HG02852 (cell line): ENCODE data around the gene EXOC3.
"Not testable (repeated sequence)": the region's sequence is repeated elsewhere in the genome, so short reads cannot be mapped to it uniquely, and the experiment has no call there.

Experiments
- ATAC-seq: cut with Tn5 transposase; IDR thresholded peaks from one replicate; pipeline ENCODE4 v1.9.1; 2021; ENCODE audit warnings: mild to moderate bottlenecking, moderate library complexity; ENCODE audit not compliant: unreplicated experiment

The EXOC3 gene

DNA sequence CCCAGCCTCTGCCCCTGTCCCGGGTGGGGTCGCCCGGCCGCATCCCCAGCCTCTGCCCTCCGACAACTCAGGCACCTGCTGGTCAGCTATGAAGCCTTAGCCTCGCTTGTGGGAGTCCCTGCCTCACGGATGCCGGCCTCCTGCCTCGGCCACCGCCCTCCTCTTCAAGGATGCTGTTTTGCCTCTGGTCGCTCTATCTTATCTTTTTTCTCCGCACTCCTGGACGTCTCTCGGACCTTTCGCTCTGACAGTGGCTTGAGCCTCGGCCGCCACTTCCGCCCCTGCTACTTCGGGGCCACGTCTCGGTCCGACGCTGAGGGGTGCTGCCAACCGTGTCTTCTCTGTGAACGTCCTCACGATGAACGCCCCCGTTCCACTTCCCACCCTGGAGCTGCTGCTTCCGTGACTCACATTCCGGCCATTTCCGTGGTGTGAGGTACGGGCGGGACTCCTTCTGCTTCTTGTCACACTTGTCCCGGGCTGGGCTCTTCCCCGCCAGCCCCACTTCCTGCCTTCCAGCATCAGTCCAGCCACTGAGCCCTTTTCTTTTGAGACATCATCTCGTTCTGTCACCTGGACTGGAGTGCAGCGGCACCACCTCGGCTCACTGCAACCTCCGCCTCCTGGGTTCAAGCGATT is 55.0 kb downstream of the EXOC3 start:
- ATAC-seq: no peak

DNA sequence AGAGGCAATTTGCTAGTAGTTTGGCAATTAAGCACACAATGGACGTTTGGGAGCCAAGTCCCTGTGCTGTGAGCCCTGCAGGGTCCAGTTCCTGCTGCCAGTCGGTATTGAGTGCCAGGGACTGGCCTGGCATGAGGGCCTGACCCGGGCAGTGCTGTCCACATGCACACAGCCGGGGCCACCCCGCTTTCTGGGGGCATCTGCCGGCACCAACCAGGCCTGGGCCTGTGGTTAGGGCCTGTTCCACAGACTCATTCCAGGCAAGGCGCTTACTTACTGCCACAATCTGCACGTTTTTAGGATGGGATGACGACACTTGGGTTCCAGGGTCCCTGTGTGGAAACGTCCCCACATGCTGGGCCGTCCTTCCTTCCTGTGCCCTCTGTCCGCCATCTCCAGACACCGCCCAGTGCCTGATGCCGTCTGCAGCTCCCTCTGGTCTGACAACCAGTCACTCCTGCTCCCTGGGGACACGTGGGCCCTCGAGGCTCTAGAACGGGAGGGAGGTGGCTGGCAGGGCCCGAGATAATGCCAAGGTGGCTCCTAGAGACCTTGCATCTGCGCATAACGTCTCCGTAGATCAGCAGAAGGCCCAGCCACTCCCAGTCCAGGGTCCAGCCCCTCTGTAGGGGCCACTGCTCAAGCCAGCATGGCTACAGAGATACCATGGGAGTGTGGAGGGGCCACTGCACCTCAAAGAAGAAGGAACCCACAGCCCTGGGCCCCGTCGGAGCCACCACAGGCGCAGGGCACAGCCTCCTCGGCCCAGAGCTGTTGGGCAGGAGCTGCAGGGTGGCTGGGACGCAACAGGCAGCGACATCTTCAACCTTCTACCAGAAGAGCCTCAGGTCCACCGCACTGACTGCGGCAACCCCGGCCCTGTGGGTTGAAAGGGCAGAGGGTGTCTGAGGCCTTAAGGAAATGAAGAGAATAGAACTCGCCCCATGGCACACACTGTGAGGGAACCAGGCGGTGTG is 56.5 kb downstream of the EXOC3 start:
- no peak for ATAC-seq

DNA sequence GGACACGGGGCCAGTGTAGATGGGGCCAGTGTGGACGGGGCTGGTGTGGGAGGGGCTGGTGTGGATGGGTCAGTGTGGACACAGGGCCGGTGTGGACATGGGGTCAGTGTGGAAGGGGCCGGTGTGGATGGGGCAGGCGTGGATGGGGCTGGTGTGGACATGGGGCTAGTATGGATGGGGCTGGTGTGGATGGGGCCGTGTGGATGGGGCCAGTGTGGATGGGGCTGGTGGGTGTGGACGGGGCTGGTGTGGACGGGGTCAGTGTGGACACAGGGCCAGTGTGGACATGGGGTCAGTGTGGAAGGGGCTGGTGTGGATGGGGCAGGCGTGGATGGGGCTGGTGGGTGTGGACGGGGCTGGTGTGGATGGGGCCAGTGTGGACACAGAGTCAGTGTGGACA is 57.5 kb downstream of the EXOC3 start:
- no peak for ATAC-seq

DNA sequence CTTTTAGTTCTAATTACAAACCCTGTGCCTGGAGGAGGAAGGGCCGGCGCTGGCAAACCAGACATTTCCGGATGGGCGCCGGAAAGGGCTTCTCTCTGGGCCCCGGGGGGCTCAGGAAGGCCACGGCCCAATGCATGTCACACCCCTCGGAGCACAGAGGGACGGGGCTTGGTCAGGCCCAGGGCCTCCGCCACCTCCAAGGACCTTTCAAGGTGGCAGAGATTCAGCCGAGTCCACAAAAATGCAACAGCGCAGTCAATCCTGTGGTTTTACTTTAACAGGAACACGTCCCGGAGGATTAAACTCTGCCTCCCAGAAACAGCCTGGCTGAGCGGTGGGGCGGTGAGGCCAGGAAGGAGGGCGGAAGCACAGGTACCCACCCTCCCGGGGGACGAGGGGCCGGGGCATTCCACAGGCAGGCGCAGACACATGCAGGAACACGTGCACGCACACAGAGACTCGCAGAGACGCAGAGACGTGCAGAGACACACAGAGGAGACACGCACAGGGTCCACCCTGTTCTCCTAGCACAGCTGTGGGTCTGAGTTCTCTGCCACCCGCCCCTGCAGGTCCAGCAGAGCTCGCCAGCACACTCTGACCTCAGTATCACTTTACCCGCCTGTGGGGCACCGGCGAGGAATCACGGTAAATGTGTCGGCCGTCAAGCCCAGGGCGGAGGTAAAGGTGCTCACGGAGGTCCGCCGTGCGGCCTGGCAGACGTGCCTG is 58.3 kb downstream of the EXOC3 start:
- no peak for ATAC-seq

DNA sequence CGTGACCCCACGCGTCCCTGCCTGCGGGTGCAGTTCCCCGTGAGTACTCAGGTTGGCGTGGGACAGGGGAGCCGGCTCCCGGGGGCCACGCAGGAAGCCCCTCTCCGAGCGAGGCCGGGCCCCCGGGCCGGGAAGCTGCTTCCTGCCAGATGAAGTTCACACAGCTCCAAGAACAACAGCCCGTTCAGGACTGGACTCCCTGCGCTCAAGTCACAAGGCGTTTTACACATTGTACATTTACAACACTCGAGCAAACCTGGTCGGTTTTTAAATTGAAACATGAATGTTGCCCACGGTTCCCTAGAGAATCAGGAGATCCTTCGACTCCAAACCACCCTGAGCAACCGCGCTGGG is 58.8 kb downstream of the EXOC3 start:
- ATAC-seq: no peak

DNA sequence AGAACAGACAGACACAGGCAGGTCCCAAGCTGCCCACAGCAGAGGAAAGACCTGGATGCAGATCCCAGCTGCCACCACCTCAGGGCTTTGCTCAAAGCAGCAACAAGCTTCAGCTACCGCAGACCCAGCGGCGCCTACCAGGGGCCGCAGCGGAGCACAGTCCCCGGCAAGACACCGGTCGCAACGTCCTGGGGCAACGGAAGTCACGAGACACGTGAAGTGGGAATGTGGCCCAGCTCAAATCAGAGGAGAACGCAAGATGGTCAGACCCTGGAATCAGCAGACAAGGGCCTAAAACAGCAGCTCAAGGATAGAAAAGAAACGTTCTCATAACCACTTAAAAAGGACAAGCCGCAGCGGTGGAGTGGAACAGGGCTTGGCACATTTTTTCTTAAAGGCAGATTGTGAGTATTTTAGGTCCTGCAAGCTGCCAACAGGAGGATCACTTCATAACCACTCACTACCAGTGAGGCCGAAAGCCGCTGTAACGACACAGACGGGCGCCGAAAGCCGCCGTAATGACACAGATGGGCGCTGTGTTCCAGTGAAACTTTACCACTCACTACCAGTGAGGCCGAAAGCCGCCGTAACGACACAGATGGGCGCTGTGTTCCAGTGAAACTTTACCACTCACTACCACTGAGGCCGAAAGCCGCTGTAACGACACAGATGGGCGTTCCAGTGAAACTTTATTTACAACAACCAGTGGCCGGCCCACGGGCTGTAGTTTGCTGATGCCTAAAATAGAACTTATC is 59.5 kb downstream of the EXOC3 start:
- no peak for ATAC-seq

DNA sequence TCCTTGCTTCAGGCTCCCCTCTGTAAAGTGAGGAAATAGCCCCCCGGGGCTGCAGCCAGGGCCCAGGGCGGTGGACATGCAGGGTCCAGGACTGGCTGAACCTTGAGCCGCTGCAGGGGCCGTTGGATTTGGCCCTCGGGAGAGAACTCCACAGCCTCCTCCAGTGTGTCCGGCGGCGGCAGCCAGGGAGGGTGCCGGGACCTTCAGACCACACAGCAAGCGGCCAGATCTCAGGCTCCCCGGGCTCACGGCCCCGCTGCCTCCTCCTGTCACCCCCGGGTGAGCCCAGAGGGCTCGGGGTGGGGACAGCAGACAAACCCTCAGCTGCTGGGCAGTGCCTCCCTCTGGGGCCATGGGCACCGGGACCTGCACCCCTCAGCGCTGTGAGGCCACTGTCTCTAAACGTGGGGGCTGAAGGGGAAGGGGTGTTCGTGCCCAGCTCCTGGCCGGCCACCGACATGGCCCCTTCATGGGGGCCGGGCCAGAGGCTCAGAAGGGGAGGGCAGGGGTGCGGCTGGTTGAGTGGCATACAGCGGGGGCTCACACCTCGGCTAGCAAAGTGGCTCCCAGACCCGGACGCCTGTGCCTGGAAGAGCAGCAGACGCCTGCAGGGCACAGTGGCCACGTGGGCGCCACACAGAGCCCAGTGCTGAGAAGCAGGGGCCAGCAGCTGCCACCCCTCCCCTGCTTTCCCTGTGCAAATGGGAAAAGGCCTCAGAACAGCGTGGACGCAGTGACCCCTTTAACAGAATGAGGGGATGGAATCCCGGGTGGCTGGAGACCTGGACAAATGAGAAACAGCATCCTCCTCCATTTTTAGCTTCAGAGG is 61.6 kb downstream of the EXOC3 start:
- ATAC-seq: no peak

DNA sequence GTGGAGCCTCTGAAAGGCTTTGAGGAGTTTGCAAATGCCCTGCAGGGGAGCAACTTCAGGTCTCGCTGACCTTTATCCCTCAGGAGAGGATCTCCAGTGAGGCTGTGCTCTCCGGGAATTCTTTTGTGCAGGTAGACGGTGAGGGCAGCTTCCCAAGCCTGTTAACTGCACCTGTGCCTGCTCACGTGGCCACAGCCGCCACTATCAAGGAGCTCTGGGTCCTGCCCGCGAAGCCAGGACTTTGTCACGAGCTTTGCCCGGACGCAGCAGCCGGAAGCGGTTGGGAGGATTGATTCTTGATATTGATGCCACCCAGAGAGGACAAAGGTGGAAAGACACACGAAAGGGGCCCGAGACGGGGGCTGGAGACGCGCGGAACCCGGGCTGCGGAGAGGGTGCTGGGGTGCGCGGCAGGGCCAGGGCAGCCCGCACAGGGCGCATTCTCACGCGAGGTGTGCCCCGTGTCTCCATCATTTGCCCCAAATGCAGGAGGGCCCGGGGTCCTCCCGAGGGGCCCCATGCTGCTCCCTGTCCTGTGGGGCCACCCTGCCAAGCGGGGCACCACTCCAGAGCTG is 63.1 kb downstream of the EXOC3 start:
- no peak for ATAC-seq

DNA sequence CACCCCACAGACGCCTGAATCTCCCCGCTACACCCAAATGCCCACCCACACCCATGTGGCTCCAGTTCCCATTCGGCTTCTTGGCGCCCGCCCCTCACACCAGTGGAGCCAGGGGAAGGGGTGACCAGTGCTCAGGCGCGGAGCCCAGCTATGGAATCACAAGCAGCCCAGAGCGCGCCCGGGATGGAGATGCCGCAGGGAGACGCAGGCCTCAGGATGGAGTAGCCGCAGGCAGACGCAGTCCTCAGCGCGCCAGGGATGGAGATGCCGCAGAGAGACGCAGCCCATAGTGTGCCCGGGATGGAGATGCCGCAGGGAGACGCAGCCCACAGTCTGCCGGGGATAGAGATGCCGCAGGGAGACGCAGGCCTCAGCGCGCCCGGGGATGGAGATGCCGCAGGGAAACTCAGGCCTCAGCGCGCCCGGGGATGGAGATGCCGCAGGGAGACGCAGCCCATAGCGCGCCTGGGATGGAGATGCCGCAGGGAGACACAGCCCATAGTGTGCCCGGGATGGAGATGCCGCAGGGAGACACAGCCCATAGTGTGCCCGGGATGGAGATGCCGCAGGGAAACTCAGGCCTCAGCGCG is 65.1 kb downstream of the EXOC3 start:
- ATAC-seq: not testable (repeated sequence)

DNA sequence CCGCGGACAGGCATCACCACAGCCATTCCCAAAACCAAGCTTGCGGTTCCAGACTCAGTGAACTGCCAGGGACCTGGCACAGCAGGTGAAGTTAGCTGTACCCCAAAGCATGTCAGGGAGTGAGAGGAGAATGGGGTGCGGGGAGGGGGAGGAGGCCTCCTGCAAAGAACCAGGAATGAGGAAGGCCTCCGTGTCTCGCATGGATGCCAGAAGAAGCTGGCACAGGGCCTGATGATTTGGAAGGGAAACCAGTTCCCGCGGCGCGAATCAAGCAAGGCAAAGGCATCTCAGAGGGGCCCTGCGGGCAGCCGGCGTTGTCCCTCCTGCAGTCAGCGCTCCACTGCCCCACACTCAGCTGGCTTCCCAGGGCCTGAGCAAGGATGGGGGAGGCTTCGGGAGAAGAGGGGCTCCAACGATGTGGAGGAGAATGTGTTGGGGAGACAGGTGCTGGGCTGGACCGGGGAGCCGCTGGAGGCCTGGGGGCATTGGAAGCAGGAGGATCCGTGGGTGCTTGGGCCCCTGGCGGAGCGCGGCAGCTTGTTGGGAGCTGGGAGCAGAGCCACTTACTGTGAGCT is 66.7 kb downstream of the EXOC3 start:
- ATAC-seq: no peak

DNA sequence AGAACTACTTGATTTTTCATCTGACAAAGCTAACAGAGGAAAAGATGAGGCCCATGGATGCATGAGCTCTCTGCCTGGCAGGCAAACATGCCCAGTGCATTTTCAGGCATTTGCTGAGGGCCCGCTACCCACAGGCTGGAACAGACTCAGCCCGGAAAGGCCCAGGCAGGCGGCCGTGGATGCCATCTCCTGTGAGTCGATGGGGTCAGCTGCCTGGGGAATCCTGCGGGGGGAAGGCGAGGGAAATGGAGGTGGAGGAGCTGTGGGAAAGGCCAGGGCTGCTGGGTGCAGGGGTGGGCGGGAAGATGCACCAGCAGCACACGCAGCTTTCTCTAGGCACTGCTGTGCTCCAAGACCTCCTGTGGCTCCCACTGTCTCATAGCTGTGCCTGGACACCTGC is 67.5 kb downstream of the EXOC3 start:
- ATAC-seq: no peak

DNA sequence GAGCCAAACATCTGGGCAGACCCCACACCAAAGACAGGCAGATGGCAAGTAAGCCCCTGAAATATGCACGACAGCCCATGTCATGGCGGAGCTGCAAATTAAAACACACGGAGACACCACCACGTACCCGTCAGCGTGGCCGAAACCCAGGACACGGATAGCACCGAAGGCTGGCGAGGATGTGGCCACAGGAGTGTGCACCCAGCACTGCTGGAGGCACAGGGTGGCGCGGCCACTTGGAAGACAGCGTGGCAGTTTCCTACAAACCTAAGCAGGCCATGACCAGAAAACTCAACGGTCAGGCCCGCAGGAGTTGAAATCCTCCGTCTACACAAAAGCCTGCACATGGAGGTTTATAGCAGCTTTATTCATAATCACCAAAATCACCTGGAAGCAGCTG is 68.5 kb downstream of the EXOC3 start:
- no peak for ATAC-seq

DNA sequence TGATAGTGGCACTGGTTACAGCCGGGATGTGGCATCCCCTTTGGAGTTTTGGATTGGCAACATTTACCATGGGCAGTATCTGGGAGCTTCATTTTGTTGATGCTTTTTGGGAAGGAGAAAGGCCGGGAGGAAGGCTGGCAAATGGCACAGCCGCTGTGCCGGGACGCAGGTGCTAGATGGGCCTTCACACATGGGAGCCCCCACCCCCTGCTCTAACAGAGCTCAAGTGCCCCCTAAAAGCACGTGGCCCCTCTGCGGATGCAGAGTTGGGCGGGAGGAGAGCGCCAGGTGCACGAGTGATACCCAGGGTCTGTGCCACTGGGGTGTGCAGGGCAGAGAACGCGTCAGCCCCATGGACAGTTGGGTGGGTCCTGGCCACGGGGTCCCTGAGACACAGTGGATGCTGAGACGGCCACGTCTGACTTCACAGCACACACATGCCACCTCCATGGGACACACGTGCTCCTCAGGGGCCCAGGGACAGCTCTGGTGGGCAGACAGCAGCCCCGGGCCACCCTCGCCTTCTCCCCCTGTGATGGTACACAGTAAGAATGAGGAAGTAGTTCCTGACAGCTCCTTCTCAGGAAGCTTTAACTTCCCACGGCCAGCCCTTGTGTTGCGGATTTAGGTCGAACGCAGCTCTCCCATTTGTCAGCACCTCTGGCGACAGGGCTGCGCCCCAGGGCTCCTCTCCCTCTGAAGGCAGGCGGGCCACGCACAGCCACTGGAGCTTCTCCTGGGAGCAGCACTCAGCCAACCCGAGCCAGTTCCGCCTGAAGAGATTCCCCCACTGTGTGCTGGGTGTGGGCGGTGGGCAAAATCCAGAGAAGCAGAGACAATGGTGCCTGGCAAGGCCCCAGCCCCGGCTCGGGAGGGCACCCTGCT is 70.5 kb downstream of the EXOC3 start:
- ATAC-seq: no peak

DNA sequence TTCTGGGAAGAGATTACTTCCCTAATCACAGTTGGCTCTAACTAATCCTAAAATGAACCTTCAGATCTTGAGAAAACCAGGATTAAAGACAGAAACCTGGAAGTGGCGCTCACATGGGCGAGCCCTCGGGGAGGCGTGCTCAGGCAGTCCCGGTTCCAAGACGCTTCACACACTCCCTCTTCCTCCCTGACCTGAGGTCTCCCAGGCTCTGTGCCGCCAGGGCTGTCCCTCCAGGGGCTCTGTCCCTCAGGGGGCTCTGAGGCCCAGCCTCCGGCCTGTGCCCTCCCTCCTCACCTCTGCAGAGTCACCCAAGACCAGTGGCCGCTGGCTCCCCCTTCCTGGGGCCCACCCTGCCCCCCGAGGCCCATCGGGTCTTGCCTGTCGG is 71.1 kb downstream of the EXOC3 start:
- ATAC-seq: no peak

DNA sequence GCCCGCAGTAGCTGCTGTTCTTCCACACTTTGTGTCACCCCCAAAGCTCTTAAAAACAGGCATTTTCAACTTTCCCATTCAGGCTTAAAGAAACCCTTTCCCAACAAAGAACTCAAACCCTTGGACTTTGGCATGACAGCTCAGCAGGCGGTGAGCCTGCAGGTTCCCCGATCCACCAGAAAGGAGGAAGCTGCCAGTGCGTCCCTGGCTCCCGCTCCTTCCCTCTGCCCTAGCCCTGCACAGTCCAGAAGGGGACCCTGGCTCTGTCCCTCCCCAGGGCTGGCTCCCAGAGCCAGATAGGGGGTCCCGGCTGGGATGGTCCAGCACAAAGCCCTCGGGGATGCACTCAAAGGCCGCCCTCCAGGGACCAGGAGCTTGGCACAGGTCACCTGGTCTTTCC is 71.7 kb downstream of the EXOC3 start:
- ATAC-seq: no peak

DNA sequence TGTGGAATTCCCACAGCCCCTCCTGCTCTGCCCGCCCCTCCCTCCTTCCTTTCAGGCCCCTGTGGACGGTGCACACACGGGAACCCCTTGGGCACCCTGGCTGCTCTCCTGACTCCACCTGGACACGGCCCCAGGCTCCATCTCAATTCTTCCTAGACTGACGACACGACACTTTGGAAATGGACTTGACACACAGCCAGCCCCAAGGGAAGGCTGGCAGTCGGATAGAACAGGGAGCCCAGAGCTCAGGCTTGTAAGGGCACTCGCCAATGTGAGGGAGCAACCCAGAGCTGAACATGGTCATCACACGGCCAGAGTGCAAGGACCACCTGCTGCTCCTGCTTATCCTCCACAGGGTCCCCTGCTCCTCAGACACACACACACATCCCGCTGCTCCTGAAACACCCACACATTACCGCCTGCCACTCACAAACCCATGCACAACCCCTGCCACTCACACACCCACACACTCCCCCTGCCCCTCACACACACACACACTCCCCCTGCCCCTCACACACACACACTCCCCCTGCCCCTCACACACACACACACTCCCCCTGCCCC is 72.4 kb downstream of the EXOC3 start:
- no peak for ATAC-seq

DNA sequence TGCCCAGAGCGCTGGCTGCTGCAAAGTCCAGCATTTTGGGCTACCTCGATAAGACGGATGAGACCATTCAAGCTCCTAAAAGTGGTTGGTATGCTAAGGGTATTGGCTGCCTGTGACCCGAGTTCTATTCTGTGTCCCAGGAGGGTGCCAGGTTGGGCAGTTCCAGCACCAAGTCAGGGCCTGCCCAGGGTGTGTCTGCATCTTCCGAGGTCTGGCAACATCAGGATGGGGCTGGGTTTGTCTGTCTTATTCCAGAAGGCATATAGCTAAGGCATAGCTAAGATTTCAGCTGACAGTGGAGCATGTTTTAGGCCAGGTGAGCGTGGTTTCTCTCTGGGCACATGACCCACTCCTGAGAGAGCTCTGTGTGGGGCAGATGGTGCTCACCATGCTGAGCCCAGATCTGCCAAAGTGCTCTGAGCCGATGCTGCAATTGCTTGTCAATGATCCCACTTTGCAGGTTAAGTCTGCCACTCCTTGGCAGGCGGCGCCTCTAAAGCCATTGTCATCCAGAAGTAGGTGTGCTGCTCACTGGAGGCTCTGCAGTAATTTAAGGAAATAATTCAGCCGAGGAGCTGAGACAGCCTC is 73.5 kb downstream of the EXOC3 start:
- no peak for ATAC-seq
